HG03521 (cell line): ENCODE measurements around the gene BPIFA2.

Experiments used
- ATAC-seq: cut with Tn5 transposase; IDR thresholded peaks from one replicate; pipeline ENCODE4 v1.9.1; 2021; ENCODE audit warnings: mild to moderate bottlenecking, moderate library complexity; ENCODE audit not compliant: unreplicated experiment

BPIFA2 gene

GRCh38 chr20:33192912-33193501 lies 25.0 kb downstream of the BPIFA2 start:
- no peak for ATAC-seq

- ATAC-seq = no peak
Observed at GRCh38 chr20:33199026-33199425, 31.1 kb downstream of the BPIFA2 start.

- no peak for ATAC-seq
Observed at GRCh38 chr20:33202451-33202850, 34.5 kb downstream of the BPIFA2 start.

GRCh38 chr20:33203444-33203843 lies 35.5 kb downstream of the BPIFA2 start:
- ATAC-seq = no peak

DNA sequence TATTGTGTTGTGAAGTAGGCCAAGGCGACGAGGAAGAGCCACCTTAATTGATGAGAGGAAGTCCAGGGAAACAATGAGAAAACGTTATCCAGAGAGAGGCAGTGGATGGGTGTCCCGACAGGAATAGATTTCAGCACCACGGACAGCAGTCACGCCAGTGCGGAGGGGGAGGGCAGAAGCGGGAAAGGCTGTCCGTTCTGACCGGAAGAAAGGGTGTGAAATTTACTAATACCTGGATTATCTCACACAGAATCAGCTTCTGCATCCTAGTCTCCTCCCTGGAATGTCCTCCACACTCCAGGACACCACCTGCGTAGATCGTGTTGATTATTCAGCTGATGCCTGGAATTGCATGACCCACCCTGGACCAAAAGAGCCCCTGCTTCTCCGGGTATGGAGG lies 41.8 kb downstream of the BPIFA2 start:
- ATAC-seq = no peak

- ATAC-seq = no peak
Observed at GRCh38 chr20:33210371-33210770, 42.4 kb downstream of the BPIFA2 start.

DNA sequence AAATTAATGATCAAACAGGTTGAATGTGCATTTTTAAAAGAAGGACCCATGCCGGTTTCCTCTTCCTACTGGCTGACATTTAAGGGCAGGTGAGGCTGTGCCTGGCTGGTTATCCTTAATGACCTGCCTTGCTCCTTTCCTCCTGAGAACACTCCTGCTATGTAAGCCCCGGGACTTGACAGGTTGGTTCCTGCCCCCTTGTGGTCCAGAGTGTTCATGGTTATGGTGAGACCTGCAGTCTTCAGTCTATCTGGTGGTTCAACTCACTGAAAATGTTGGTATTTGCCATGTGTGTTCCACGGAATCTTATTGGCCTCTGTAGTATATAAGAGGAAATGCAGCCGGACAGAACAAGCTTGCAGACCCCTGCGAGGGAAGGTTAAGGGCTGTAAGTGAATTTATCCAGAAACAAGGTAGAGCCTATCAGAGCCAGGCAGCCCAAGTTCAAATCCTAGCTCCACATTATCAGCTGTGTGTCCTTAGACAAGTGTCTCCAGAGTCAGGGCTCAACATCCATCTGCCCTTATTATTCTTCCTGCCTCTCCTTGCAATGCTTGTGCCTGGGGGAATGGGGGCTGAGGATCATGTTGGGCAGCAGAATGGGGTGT lies 44.0 kb downstream of the BPIFA2 start:
- ATAC-seq = no peak

GRCh38 chr20:33217052-33217451 lies 49.1 kb downstream of the BPIFA2 start, which contains the start of gene BPIFA3:
BPIFA3 (plus strand) TSS chr20:33217352; CDS start chr20:33217537, 185 bp downstream.
- no peak for ATAC-seq

- ATAC-seq = no peak
Observed at GRCh38 chr20:33224399-33224798, 56.4 kb downstream of the BPIFA2 start.

DNA sequence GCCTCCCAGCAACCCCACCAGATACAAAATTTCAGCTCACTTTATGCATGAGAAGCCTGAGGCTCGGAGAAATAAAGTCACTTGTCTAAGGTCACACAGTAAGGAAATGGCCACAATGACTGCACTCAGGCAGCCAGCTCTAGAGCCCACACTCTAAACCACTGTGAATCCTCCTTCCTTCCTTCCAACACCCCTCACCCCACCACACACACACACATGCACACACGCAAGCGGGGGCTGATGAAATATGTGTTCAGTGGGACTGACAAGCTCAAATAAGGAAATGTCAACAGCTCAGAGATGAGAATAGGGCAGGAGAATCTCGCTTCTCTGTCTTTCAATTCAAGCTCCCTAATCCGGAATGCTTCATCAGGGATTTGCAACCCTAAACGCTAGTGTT lies 61.9 kb downstream of the BPIFA2 start:
- no peak for ATAC-seq
